OCI-LY7 (cell line): Measurements from ENCODE around the gene KLF15.

Experiments used
- EZH2phosphoT487 ChIP-seq: fragments of 200-600 bp; sonication (generic); IDR thresholded peaks from 2 replicates; pipeline ENCODE4 v1.6.1; 2018; ENCODE audit warnings: low read depth, borderline replicate concordance, mild to moderate bottlenecking, mixed run types, antibody characterized with exemption, low read length, moderate library complexity, mixed read lengths
- TF ChIP-seq, protein P1 (sequence below): fragments of 200-600 bp; sonication (generic); conservative IDR thresholded peaks from 2 replicates; pipeline ENCODE4 v1.5.1; 2014; ENCODE audit warnings: mild to moderate bottlenecking, antibody characterized with exemption, low read length, moderate library complexity, mixed read lengths

DNA sequence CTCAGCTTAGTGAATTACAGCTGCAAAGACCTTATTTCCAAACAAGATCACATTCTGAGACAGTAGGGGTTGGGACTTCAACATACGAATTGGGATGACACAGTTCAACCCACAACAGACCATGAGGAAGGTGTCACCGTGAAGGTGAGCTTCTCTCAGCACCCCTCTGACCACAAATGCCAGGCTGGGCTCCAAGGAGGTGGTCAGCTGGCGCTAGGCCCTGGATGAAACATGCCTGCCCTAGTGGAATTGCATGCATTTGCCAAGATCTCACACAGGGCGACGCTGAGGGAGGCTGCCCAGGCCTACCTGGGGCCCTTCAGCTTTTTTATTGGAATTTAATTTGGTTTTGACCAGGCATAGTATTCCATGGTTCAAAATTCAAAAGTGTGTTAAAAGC is 39.3 kb upstream of the KLF15 start:
- TF ChIP-seq, protein P1, sequence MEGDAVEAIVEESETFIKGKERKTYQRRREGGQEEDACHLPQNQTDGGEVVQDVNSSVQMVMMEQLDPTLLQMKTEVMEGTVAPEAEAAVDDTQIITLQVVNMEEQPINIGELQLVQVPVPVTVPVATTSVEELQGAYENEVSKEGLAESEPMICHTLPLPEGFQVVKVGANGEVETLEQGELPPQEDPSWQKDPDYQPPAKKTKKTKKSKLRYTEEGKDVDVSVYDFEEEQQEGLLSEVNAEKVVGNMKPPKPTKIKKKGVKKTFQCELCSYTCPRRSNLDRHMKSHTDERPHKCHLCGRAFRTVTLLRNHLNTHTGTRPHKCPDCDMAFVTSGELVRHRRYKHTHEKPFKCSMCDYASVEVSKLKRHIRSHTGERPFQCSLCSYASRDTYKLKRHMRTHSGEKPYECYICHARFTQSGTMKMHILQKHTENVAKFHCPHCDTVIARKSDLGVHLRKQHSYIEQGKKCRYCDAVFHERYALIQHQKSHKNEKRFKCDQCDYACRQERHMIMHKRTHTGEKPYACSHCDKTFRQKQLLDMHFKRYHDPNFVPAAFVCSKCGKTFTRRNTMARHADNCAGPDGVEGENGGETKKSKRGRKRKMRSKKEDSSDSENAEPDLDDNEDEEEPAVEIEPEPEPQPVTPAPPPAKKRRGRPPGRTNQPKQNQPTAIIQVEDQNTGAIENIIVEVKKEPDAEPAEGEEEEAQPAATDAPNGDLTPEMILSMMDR = no peak
- no peak for TF ChIP-seq EZH2phosphoT487
